Neural progenitor cell (in vitro differentiated cells): ENCODE measurements around the gene PCDH9.

Source experiments
- EZH2 ChIP-seq: fragments of 200-600 bp; sonication (generic); IDR thresholded peaks from 2 replicates; pipeline ENCODE4 v1.6.1; 2017; ENCODE audit warnings: antibody characterized with exemption, mild to moderate bottlenecking, moderate library complexity
- EZH2phosphoT487 ChIP-seq: fragments of 200-600 bp; sonication (generic); IDR thresholded peaks from 2 replicates; pipeline ENCODE4 v1.6.1; 2017; ENCODE audit warnings: antibody characterized with exemption
- TF ChIP-seq, protein P1 (sequence below): fragments of 200-600 bp; sonication (generic); IDR thresholded peaks from 2 replicates; pipeline ENCODE4 v1.5.1; 2017; ENCODE audit warnings: antibody characterized with exemption, mild to moderate bottlenecking

DNA sequence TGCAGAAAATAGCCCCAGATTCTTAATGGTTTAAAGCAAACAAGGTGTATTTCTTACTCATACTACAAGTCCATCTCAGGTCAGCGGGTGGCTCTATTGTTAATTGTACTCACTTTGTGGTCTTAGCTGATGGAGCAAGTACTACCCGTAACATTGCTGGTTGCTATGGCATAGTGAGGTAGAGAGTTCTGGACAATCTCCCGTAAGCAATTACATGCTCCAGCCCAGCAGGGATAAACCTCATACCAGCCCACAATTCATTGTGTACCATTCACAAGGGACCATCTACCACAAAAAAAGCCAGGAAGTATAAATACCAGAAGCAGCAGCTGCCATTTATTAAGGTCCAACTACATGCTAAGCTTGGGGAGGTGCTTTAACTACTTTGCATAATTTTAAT, 167.1 kb downstream of the PCDH9 start:
- TF ChIP-seq, protein P1, sequence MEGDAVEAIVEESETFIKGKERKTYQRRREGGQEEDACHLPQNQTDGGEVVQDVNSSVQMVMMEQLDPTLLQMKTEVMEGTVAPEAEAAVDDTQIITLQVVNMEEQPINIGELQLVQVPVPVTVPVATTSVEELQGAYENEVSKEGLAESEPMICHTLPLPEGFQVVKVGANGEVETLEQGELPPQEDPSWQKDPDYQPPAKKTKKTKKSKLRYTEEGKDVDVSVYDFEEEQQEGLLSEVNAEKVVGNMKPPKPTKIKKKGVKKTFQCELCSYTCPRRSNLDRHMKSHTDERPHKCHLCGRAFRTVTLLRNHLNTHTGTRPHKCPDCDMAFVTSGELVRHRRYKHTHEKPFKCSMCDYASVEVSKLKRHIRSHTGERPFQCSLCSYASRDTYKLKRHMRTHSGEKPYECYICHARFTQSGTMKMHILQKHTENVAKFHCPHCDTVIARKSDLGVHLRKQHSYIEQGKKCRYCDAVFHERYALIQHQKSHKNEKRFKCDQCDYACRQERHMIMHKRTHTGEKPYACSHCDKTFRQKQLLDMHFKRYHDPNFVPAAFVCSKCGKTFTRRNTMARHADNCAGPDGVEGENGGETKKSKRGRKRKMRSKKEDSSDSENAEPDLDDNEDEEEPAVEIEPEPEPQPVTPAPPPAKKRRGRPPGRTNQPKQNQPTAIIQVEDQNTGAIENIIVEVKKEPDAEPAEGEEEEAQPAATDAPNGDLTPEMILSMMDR: no peak
- TF ChIP-seq EZH2phosphoT487 (no peak), EZH2 (no peak)
